ENCODE results near the gene PIP4K2A. TPM values are rescaled to one million over a fixed set of nuclear protein-coding genes. Genes with fewer than 3 reads are reported as not detected.
"Not testable (repeated sequence)": the region's sequence is repeated elsewhere in the genome, so short reads cannot be mapped to it uniquely, and the experiment has no call there.

Gene PIP4K2A
- polyA plus RNA-seq, 4 donors: 4.5 to 11.3 (median 9.0) TPM

GRCh38 chr10:22724773-22725172 is 10.4 kb upstream of the PIP4K2A start:
- H3K9me3 ChIP-seq (ENCODE audit: control insufficient read depth in 2 of 2, insufficient read depth in 1 of 2, low read depth in 1 of 2, low read length in 1 of 2): no peaks in the 10 kb centered on the region
- no peaks in the 10 kb centered on the region for H3K36me3 ChIP-seq (ENCODE audit: control insufficient read depth in 3 of 3, insufficient read depth in 2 of 3, low read depth in 1 of 3, low read length in 3 of 3)
- FAIRE-seq (no peak), DNase-seq (no peak)
- 88 to 98% (median 93%) methylated on average over 3 of the region's 3 CpGs for WGBS, 3 donors
- no peak overlapping the region for H3K27ac ChIP-seq (ENCODE audit: low read depth in 1 of 3, low read length in 2 of 3)
- no peak overlapping the region for H3K4me3 ChIP-seq (ENCODE audit: low read depth in 1 of 3, low read length in 3 of 3)
- no peaks in the 10 kb centered on the region for H3K27me3 ChIP-seq (ENCODE audit: control insufficient read depth in 3 of 3, insufficient read depth in 3 of 3, low read length in 3 of 3)
- no peaks in the 10 kb centered on the region for H3K4me1 ChIP-seq (ENCODE audit: control insufficient read depth in 3 of 3, insufficient read depth in 2 of 3, low read depth in 1 of 3, low read length in 2 of 3)

- Histone ChIP-seq H3K27me3 (ENCODE audit: control insufficient read depth in 3 of 3, insufficient read depth in 3 of 3, low read length in 3 of 3) (no peaks in the 10 kb centered on the region), H3K36me3 (ENCODE audit: control insufficient read depth in 3 of 3, insufficient read depth in 2 of 3, low read depth in 1 of 3, low read length in 3 of 3) (no peaks in the 10 kb centered on the region), H3K4me1 (ENCODE audit: control insufficient read depth in 3 of 3, insufficient read depth in 2 of 3, low read depth in 1 of 3, low read length in 2 of 3) (no peaks in the 10 kb centered on the region), H3K9me3 (ENCODE audit: control insufficient read depth in 2 of 2, insufficient read depth in 1 of 2, low read depth in 1 of 2, low read length in 1 of 2) (no peaks in the 10 kb centered on the region), H3K27ac (ENCODE audit: low read depth in 1 of 3, low read length in 2 of 3) (no peak overlapping the region), H3K4me3 (ENCODE audit: low read depth in 1 of 3, low read length in 3 of 3) (no peak overlapping the region)
- DNase-seq (no peak), FAIRE-seq (no peak)
- WGBS, 3 donors: 80 to 90% (median 86%) methylated on average over 6 of the region's 6 CpGs
Measured at GRCh38 chr10:22723783-22724182, 9.4 kb upstream of the PIP4K2A start.

GRCh38 chr10:22723343-22723779 is 9.0 kb upstream of the PIP4K2A start:
- no peak for DNase-seq
- H3K27me3 ChIP-seq (ENCODE audit: control insufficient read depth in 3 of 3, insufficient read depth in 3 of 3, low read length in 3 of 3): no peaks in the 10 kb centered on the region
- no peak overlapping the region for H3K27ac ChIP-seq (ENCODE audit: low read depth in 1 of 3, low read length in 2 of 3)
- FAIRE-seq: no peak
- WGBS, 3 donors: 73 to 87% (median 80%) methylated on average over 5 of the region's 5 CpGs
- H3K4me3 ChIP-seq (ENCODE audit: low read depth in 1 of 3, low read length in 3 of 3): no peak overlapping the region
- H3K36me3 ChIP-seq (ENCODE audit: control insufficient read depth in 3 of 3, insufficient read depth in 2 of 3, low read depth in 1 of 3, low read length in 3 of 3): no peaks in the 10 kb centered on the region
- H3K9me3 ChIP-seq (ENCODE audit: control insufficient read depth in 2 of 2, insufficient read depth in 1 of 2, low read depth in 1 of 2, low read length in 1 of 2): no peaks in the 10 kb centered on the region
- no peaks in the 10 kb centered on the region for H3K4me1 ChIP-seq (ENCODE audit: control insufficient read depth in 3 of 3, insufficient read depth in 2 of 3, low read depth in 1 of 3, low read length in 2 of 3)

- Histone ChIP-seq H3K27ac (ENCODE audit: low read depth in 1 of 3, low read length in 2 of 3) (no peak overlapping the region), H3K9me3 (ENCODE audit: control insufficient read depth in 2 of 2, insufficient read depth in 1 of 2, low read depth in 1 of 2, low read length in 1 of 2) (no peaks in the 10 kb centered on the region), H3K36me3 (ENCODE audit: control insufficient read depth in 3 of 3, insufficient read depth in 2 of 3, low read depth in 1 of 3, low read length in 3 of 3) (no peaks in the 10 kb centered on the region), H3K4me1 (ENCODE audit: control insufficient read depth in 3 of 3, insufficient read depth in 2 of 3, low read depth in 1 of 3, low read length in 2 of 3) (no peaks in the 10 kb centered on the region), H3K4me3 (ENCODE audit: low read depth in 1 of 3, low read length in 3 of 3) (no peak overlapping the region), H3K27me3 (ENCODE audit: control insufficient read depth in 3 of 3, insufficient read depth in 3 of 3, low read length in 3 of 3) (no peaks in the 10 kb centered on the region)
- WGBS, 3 donors: 26 to 74% (median 50%) methylated on average over 4 of the region's 4 CpGs
- DNase-seq (peak in 1 of 2 donors; percentile 16), FAIRE-seq (no peak)
Measured at GRCh38 chr10:22722626-22723169, 8.3 kb upstream of the PIP4K2A start.

GRCh38 chr10:22720667-22721066 is 6.3 kb upstream of the PIP4K2A start:
- H3K27ac ChIP-seq (ENCODE audit: low read depth in 1 of 3, low read length in 2 of 3): no peak overlapping the region
- no peaks in the 10 kb centered on the region for H3K4me1 ChIP-seq (ENCODE audit: control insufficient read depth in 3 of 3, insufficient read depth in 2 of 3, low read depth in 1 of 3, low read length in 2 of 3)
- H3K27me3 ChIP-seq (ENCODE audit: control insufficient read depth in 3 of 3, insufficient read depth in 3 of 3, low read length in 3 of 3): peaks cover 0 to 6% (median 0%) of the 10 kb centered on the region in 3 donors
- FAIRE-seq: no peak
- DNase-seq: no peak
- no peaks in the 10 kb centered on the region for H3K36me3 ChIP-seq (ENCODE audit: control insufficient read depth in 3 of 3, insufficient read depth in 2 of 3, low read depth in 1 of 3, low read length in 3 of 3)
- WGBS, 3 donors: 81 to 86% (median 83%) methylated on average over 3 of the region's 3 CpGs
- H3K4me3 ChIP-seq (ENCODE audit: low read depth in 1 of 3, low read length in 3 of 3): no peak overlapping the region
- no peaks in the 10 kb centered on the region for H3K9me3 ChIP-seq (ENCODE audit: control insufficient read depth in 2 of 2, insufficient read depth in 1 of 2, low read depth in 1 of 2, low read length in 1 of 2)

GRCh38 chr10:22719406-22720042 is 5.1 kb upstream of the PIP4K2A start:
- Histone ChIP-seq H3K27ac (ENCODE audit: low read depth in 1 of 3, low read length in 2 of 3) (no peak overlapping the region), H3K4me3 (ENCODE audit: low read depth in 1 of 3, low read length in 3 of 3) (no peak overlapping the region), H3K4me1 (ENCODE audit: control insufficient read depth in 3 of 3, insufficient read depth in 2 of 3, low read depth in 1 of 3, low read length in 2 of 3) (peaks cover 0 to 5% (median 0%) of the 10 kb centered on the region in 3 donors), H3K36me3 (ENCODE audit: control insufficient read depth in 3 of 3, insufficient read depth in 2 of 3, low read depth in 1 of 3, low read length in 3 of 3) (no peaks in the 10 kb centered on the region), H3K27me3 (ENCODE audit: control insufficient read depth in 3 of 3, insufficient read depth in 3 of 3, low read length in 3 of 3) (peaks cover 0 to 11% (median 0%) of the 10 kb centered on the region in 3 donors), H3K9me3 (ENCODE audit: control insufficient read depth in 2 of 2, insufficient read depth in 1 of 2, low read depth in 1 of 2, low read length in 1 of 2) (no peaks in the 10 kb centered on the region)
- DNase-seq: no peak
- WGBS, 3 donors: 85 to 91% (median 85%) methylated on average over 3 of the region's 3 CpGs
- FAIRE-seq: no peak

GRCh38 chr10:22718659-22719058 is 4.3 kb upstream of the PIP4K2A start:
- WGBS, 3 donors: 62 to 86% (median 78%) methylated on average over 3 of the region's 3 CpGs
- not testable (repeated sequence) for DNase-seq

GRCh38 chr10:22717728-22718127 is 3.4 kb upstream of the PIP4K2A start:
- no peaks in the 10 kb centered on the region for H3K9me3 ChIP-seq (ENCODE audit: control insufficient read depth in 2 of 2, insufficient read depth in 1 of 2, low read depth in 1 of 2, low read length in 1 of 2)
- peaks cover 0 to 15% (median 0%) of the 10 kb centered on the region in 3 donors for H3K27me3 ChIP-seq (ENCODE audit: control insufficient read depth in 3 of 3, insufficient read depth in 3 of 3, low read length in 3 of 3)
- no peaks in the 10 kb centered on the region for H3K36me3 ChIP-seq (ENCODE audit: control insufficient read depth in 3 of 3, insufficient read depth in 2 of 3, low read depth in 1 of 3, low read length in 3 of 3)
- 61 to 90% (median 80%) methylated on average over 3 of the region's 3 CpGs for whole genome bisulfite sequencing, 3 donors
- no peak for FAIRE-seq
- DNase-seq: no peak
- no peak overlapping the region for H3K4me3 ChIP-seq (ENCODE audit: low read depth in 1 of 3, low read length in 3 of 3)
- no peak overlapping the region for H3K27ac ChIP-seq (ENCODE audit: low read depth in 1 of 3, low read length in 2 of 3)
- H3K4me1 ChIP-seq (ENCODE audit: control insufficient read depth in 3 of 3, insufficient read depth in 2 of 3, low read depth in 1 of 3, low read length in 2 of 3): peaks cover 0 to 10% (median 0%) of the 10 kb centered on the region in 3 donors

More at GRCh38 chr10:22718659-22719058, 4.3 kb upstream of the PIP4K2A start:
- H3K9me3 ChIP-seq (ENCODE audit: control insufficient read depth in 2 of 2, insufficient read depth in 1 of 2, low read depth in 1 of 2, low read length in 1 of 2); H3K4me1 ChIP-seq (ENCODE audit: control insufficient read depth in 3 of 3, insufficient read depth in 2 of 3, low read depth in 1 of 3, low read length in 2 of 3); FAIRE-seq; H3K4me3 ChIP-seq (ENCODE audit: low read depth in 1 of 3, low read length in 3 of 3); H3K36me3 ChIP-seq (ENCODE audit: control insufficient read depth in 3 of 3, insufficient read depth in 2 of 3, low read depth in 1 of 3, low read length in 3 of 3); H3K27ac ChIP-seq (ENCODE audit: low read depth in 1 of 3, low read length in 2 of 3): not testable (repeated sequence)
- peaks cover 0 to 11% (median 0%) of the 10 kb centered on the region in 3 donors for H3K27me3 ChIP-seq (ENCODE audit: control insufficient read depth in 3 of 3, insufficient read depth in 3 of 3, low read length in 3 of 3)

Measured in small intestine (tissue), 7 donors.